GM23338 (cell line): ENCODE measurements around the gene LPP. TPM values are rescaled to one million over a fixed set of nuclear protein-coding genes. Genes with fewer than 3 reads are reported as not detected.

ENCODE experiments used
- ATAC-seq: fragments of 200-7000 bp; cut with Tn5 transposase; 3 replicates; pipeline ENCODE4 v1.9.1; 2020
- DNase-seq: peaks from one replicate; pipeline ENCODE4 v3.0.0-alpha.2; 2015; ENCODE audit warnings: low spot score
- H2AFZ ChIP-seq: fragments of 200-600 bp; sonication (generic); 2 replicates; pipeline ENCODE4 v1.8.0; 2016; ENCODE audit warnings: antibody characterized with exemption, mild to moderate bottlenecking, moderate library complexity
- H3F3A ChIP-seq: fragments of 200-600 bp; sonication (generic); replicated peaks from 2 replicates; pipeline ENCODE4 v1.8.0; 2017; ENCODE audit warnings: antibody characterized with exemption, mixed run types, low read depth
- H3K27ac ChIP-seq: fragments of 200-600 bp; sonication (generic); 2 replicates; pipeline ENCODE4 v1.6.1; 2016; ENCODE audit warnings: low read depth
- H3K27me3 ChIP-seq: fragments of 200-600 bp; sonication (generic); 2 replicates; pipeline ENCODE4 v1.8.0; 2016; ENCODE audit warnings: mild to moderate bottlenecking, mixed run types, moderate library complexity; ENCODE audit not compliant: insufficient read depth
- H3K36me3 ChIP-seq: fragments of 200-600 bp; sonication (generic); 2 replicates; pipeline ENCODE4 v1.8.0; 2016; ENCODE audit warnings: mild to moderate bottlenecking; ENCODE audit not compliant: insufficient read depth
- H3K4me1 ChIP-seq: fragments of 200-600 bp; sonication (generic); 2 replicates; pipeline ENCODE4 v1.8.0; 2016; ENCODE audit warnings: mild to moderate bottlenecking, moderate library complexity; ENCODE audit not compliant: insufficient read depth
- H3K4me2 ChIP-seq: fragments of 200-600 bp; sonication (generic); 2 replicates; pipeline ENCODE4 v1.7.1; 2017; ENCODE audit warnings: mixed run types
- H3K4me3 ChIP-seq: fragments of 200-600 bp; sonication (generic); 2 replicates; pipeline ENCODE4 v1.6.1; 2016; ENCODE audit warnings: mixed run types
- H3K79me2 ChIP-seq: fragments of 200-600 bp; sonication (generic); replicated peaks from 2 replicates; pipeline ENCODE4 v1.8.0; 2017; ENCODE audit warnings: mild to moderate bottlenecking; ENCODE audit not compliant: insufficient read depth
- H3K9me2 ChIP-seq: fragments of 200-600 bp; sonication (generic); 2 replicates; pipeline ENCODE4 v1.8.0; 2017; ENCODE audit not compliant: insufficient read depth
- H4K20me1 ChIP-seq: fragments of 200-600 bp; sonication (generic); replicated peaks from 2 replicates; pipeline ENCODE4 v1.8.0; 2017; ENCODE audit warnings: mild to moderate bottlenecking; ENCODE audit not compliant: insufficient read depth
- H3K27ac Mint-ChIP-seq: 2 replicates; pipeline ENCODE4 v1.8.0; 2020; ENCODE audit warnings: inconsistent platforms, mild to moderate bottlenecking, moderate library complexity, mixed read lengths
- H3K27me3 Mint-ChIP-seq: 3 replicates; pipeline ENCODE4 v1.8.0; 2022; ENCODE audit warnings: low read depth, mild to moderate bottlenecking, moderate library complexity, mixed read lengths, inconsistent platforms; ENCODE audit not compliant: insufficient read depth, poor library complexity
- H3K36me3 Mint-ChIP-seq: 3 replicates; pipeline ENCODE4 v1.8.0; 2021; ENCODE audit warnings: low read depth, mild to moderate bottlenecking, inconsistent platforms, moderate library complexity, mixed read lengths
- H3K4me1 Mint-ChIP-seq: 3 replicates; pipeline ENCODE4 v1.8.0; 2020; ENCODE audit warnings: mild to moderate bottlenecking, inconsistent platforms, mixed read lengths
- H3K4me3 Mint-ChIP-seq: 3 replicates; pipeline ENCODE4 v1.8.0; 2021; ENCODE audit warnings: moderate library complexity, mild to moderate bottlenecking, inconsistent platforms, mixed read lengths
- H3K9me3 Mint-ChIP-seq: 3 replicates; pipeline ENCODE4 v1.8.0; 2020; ENCODE audit warnings: moderate library complexity, mild to moderate bottlenecking, inconsistent platforms, mixed read lengths
- CREB1 ChIP-seq: fragments of 250-450 bp; sonication (Bioruptor Pico); IDR thresholded peaks from 2 replicates; pipeline ENCODE4 v1.5.0; 2020; ENCODE audit warnings: low read depth, mild to moderate bottlenecking, moderate library complexity
- EZH2 ChIP-seq: fragments of 200-600 bp; sonication (generic); IDR thresholded peaks from one replicate; pipeline ENCODE4 v1.8.0; 2017; ENCODE audit warnings: antibody characterized with exemption, mild to moderate bottlenecking, low read depth; ENCODE audit not compliant: unreplicated experiment
- EZH2phosphoT487 ChIP-seq: fragments of 200-600 bp; sonication (generic); IDR thresholded peaks from one replicate; pipeline ENCODE4 v1.8.1; 2018; ENCODE audit warnings: antibody characterized with exemption; ENCODE audit not compliant: unreplicated experiment
- JUNB ChIP-seq: IDR thresholded peaks from one replicate; pipeline ENCODE4 v1.6.1; 2016; ENCODE audit warnings: antibody characterized with exemption; ENCODE audit not compliant: unreplicated experiment
- NANOG ChIP-seq: IDR thresholded peaks from 2 replicates; pipeline ENCODE4 v1.6.1; 2016; ENCODE audit warnings: antibody characterized with exemption, borderline replicate concordance
- POLR2AphosphoS5 ChIP-seq: IDR thresholded peaks from 2 replicates; pipeline ENCODE4 v1.6.1; 2016; ENCODE audit warnings: antibody characterized with exemption, low read depth
- STAT1 ChIP-seq: IDR thresholded peaks from one replicate; pipeline ENCODE4 v1.6.1; 2016; ENCODE audit warnings: antibody characterized with exemption; ENCODE audit not compliant: unreplicated experiment
- ZNF114 ChIP-seq: fragments of 250-450 bp; sonication (Bioruptor Pico); IDR thresholded peaks from 2 replicates; pipeline ENCODE4 v1.5.0; 2020; ENCODE audit warnings: mild to moderate bottlenecking, moderate library complexity
- ZNF331 ChIP-seq: fragments of 250-450 bp; sonication (Bioruptor Pico); IDR thresholded peaks from 2 replicates; pipeline ENCODE4 v1.5.0; 2020; ENCODE audit warnings: low read depth, mild to moderate bottlenecking, moderate library complexity
- polyA plus RNA-seq: library from polyadenylated mRNA; unstranded; fragments of >200 nt; fragmentation: Nextera tagmentation; extraction: Ambion mirVana; gene quantifications from 2 replicates; pipeline ENCODE4 v1.2.1, GENCODE V29; 2016
- total RNA-seq: library from RNA; depleted of rRNA; stranded (reverse); fragments of >200 nt; shearing (Covaris generic); gene quantifications from 2 replicates; pipeline ENCODE4 v1.2.3, GENCODE V29; 2014
- TF ChIP-seq, protein P1 (sequence below): IDR thresholded peaks from 2 replicates; pipeline ENCODE4 v1.6.1; 2016; ENCODE audit warnings: antibody characterized with exemption
- TF ChIP-seq, protein P2 (sequence below): fragments of 250-450 bp; sonication (Bioruptor Pico); IDR thresholded peaks from 2 replicates; pipeline ENCODE4 v1.5.0; 2020; ENCODE audit warnings: mild to moderate bottlenecking, moderate library complexity
- TF ChIP-seq, protein P3 (sequence below): IDR thresholded peaks from one replicate; pipeline ENCODE4 v1.6.1; 2018; ENCODE audit warnings: antibody characterized with exemption; ENCODE audit not compliant: unreplicated experiment
- TF ChIP-seq, protein P4 (sequence below), 2 experiments: fragments of 200-600 bp in 1 of 2; sonication (generic) in 1 of 2; conservative IDR thresholded peaks; 2 replicates each; pipeline versions ENCODE4 v1.5.1 to v1.6.1; 2016 to 2017; ENCODE audit warnings: antibody characterized with exemption in 2 of 2, low read depth in 2 of 2, mild to moderate bottlenecking in 2 of 2, moderate library complexity in 1 of 2

LPP gene
- total and polyA plus RNA-seq, 2 experiments from 2014 or later, result 23.0 to 35.2 TPM

DNA sequence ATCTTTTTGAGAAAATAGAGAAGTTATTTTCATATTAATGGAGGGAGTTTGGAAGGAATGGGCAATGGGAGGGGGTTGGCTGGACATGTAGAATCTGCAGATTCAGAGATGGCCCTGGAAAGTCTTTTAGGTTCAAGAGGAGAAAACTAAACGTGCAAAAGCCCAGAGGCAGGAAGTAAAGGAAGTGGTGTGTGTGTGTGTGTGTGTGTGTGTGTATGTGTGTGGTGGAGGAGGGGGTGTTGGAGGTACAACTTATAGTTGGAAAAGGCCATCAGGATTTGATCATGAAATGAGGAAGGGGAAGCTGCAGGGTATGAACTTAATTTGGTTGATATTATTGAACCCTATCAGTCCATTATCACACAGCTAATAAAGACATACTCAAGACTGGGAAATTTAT is 5.6 kb upstream of the LPP start:
- Histone ChIP-seq H3K9me2 (no peaks in the 10 kb centered on the region), H3F3A (no peaks in the 10 kb centered on the region), H3K27me3 (peaks cover 5% of the 10 kb centered on the region; the same call in 1 of the 2 replicates), H3K4me2 (no peak overlapping the region), H3K4me1 (peaks cover 11% of the 10 kb centered on the region), H3K27ac (no peak overlapping the region), H2AFZ (no peak overlapping the region), H3K36me3 (no peaks in the 10 kb centered on the region), H4K20me1 (no peaks in the 10 kb centered on the region), H3K79me2 (no peaks in the 10 kb centered on the region), H3K4me3 (no peak overlapping the region)
- no peak overlapping the region for H3K27ac Mint-ChIP-seq
- peaks cover 13% of the 10 kb centered on the region for H3K4me1 Mint-ChIP-seq
- TF ChIP-seq JUNB, result no peak
- TF ChIP-seq, protein P1, sequence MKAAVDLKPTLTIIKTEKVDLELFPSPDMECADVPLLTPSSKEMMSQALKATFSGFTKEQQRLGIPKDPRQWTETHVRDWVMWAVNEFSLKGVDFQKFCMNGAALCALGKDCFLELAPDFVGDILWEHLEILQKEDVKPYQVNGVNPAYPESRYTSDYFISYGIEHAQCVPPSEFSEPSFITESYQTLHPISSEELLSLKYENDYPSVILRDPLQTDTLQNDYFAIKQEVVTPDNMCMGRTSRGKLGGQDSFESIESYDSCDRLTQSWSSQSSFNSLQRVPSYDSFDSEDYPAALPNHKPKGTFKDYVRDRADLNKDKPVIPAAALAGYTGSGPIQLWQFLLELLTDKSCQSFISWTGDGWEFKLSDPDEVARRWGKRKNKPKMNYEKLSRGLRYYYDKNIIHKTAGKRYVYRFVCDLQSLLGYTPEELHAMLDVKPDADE, result no peak
- no peak for TF ChIP-seq EZH2
- no peak for TF ChIP-seq ZNF114 (CRISPR knock-in tag)
- TF ChIP-seq, protein P2, sequence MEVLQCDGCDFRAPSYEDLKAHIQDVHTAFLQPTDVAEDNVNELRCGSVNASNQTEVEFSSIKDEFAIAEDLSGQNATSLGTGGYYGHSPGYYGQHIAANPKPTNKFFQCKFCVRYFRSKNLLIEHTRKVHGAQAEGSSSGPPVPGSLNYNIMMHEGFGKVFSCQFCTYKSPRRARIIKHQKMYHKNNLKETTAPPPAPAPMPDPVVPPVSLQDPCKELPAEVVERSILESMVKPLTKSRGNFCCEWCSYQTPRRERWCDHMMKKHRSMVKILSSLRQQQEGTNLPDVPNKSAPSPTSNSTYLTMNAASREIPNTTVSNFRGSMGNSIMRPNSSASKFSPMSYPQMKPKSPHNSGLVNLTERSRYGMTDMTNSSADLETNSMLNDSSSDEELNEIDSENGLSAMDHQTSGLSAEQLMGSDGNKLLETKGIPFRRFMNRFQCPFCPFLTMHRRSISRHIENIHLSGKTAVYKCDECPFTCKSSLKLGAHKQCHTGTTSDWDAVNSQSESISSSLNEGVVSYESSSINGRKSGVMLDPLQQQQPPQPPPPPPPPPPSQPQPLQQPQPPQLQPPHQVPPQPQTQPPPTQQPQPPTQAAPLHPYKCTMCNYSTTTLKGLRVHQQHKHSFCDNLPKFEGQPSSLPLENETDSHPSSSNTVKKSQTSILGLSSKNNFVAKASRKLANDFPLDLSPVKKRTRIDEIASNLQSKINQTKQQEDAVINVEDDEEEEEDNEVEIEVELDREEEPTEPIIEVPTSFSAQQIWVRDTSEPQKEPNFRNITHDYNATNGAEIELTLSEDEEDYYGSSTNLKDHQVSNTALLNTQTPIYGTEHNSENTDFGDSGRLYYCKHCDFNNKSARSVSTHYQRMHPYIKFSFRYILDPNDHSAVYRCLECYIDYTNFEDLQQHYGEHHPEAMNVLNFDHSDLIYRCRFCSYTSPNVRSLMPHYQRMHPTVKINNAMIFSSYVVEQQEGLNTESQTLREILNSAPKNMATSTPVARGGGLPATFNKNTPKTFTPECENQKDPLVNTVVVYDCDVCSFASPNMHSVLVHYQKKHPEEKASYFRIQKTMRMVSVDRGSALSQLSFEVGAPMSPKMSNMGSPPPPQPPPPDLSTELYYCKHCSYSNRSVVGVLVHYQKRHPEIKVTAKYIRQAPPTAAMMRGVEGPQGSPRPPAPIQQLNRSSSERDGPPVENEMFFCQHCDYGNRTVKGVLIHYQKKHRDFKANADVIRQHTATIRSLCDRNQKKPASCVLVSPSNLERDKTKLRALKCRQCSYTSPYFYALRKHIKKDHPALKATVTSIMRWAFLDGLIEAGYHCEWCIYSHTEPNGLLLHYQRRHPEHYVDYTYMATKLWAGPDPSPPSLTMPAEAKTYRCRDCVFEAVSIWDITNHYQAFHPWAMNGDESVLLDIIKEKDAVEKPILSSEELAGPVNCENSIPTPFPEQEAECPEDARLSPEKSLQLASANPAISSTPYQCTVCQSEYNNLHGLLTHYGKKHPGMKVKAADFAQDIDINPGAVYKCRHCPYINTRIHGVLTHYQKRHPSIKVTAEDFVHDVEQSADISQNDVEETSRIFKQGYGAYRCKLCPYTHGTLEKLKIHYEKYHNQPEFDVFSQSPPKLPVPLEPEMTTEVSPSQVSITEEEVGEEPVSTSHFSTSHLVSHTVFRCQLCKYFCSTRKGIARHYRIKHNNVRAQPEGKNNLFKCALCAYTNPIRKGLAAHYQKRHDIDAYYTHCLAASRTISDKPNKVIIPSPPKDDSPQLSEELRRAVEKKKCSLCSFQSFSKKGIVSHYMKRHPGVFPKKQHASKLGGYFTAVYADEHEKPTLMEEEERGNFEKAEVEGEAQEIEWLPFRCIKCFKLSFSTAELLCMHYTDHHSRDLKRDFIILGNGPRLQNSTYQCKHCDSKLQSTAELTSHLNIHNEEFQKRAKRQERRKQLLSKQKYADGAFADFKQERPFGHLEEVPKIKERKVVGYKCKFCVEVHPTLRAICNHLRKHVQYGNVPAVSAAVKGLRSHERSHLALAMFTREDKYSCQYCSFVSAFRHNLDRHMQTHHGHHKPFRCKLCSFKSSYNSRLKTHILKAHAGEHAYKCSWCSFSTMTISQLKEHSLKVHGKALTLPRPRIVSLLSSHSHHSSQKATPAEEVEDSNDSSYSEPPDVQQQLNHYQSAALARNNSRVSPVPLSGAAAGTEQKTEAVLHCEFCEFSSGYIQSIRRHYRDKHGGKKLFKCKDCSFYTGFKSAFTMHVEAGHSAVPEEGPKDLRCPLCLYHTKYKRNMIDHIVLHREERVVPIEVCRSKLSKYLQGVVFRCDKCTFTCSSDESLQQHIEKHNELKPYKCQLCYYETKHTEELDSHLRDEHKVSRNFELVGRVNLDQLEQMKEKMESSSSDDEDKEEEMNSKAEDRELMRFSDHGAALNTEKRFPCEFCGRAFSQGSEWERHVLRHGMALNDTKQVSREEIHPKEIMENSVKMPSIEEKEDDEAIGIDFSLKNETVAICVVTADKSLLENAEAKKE (CRISPR knock-in tag), result no peak
- no peak for TF ChIP-seq STAT1
- no peak for TF ChIP-seq POLR2AphosphoS5
- no peak for TF ChIP-seq EZH2phosphoT487
- TF ChIP-seq ZNF331 (CRISPR knock-in tag), result no peak
- TF ChIP-seq CREB1 (CRISPR knock-in tag), result no peak
- TF ChIP-seq, protein P3, sequence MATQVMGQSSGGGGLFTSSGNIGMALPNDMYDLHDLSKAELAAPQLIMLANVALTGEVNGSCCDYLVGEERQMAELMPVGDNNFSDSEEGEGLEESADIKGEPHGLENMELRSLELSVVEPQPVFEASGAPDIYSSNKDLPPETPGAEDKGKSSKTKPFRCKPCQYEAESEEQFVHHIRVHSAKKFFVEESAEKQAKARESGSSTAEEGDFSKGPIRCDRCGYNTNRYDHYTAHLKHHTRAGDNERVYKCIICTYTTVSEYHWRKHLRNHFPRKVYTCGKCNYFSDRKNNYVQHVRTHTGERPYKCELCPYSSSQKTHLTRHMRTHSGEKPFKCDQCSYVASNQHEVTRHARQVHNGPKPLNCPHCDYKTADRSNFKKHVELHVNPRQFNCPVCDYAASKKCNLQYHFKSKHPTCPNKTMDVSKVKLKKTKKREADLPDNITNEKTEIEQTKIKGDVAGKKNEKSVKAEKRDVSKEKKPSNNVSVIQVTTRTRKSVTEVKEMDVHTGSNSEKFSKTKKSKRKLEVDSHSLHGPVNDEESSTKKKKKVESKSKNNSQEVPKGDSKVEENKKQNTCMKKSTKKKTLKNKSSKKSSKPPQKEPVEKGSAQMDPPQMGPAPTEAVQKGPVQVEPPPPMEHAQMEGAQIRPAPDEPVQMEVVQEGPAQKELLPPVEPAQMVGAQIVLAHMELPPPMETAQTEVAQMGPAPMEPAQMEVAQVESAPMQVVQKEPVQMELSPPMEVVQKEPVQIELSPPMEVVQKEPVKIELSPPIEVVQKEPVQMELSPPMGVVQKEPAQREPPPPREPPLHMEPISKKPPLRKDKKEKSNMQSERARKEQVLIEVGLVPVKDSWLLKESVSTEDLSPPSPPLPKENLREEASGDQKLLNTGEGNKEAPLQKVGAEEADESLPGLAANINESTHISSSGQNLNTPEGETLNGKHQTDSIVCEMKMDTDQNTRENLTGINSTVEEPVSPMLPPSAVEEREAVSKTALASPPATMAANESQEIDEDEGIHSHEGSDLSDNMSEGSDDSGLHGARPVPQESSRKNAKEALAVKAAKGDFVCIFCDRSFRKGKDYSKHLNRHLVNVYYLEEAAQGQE, result no peak
- TF ChIP-seq, protein P4, sequence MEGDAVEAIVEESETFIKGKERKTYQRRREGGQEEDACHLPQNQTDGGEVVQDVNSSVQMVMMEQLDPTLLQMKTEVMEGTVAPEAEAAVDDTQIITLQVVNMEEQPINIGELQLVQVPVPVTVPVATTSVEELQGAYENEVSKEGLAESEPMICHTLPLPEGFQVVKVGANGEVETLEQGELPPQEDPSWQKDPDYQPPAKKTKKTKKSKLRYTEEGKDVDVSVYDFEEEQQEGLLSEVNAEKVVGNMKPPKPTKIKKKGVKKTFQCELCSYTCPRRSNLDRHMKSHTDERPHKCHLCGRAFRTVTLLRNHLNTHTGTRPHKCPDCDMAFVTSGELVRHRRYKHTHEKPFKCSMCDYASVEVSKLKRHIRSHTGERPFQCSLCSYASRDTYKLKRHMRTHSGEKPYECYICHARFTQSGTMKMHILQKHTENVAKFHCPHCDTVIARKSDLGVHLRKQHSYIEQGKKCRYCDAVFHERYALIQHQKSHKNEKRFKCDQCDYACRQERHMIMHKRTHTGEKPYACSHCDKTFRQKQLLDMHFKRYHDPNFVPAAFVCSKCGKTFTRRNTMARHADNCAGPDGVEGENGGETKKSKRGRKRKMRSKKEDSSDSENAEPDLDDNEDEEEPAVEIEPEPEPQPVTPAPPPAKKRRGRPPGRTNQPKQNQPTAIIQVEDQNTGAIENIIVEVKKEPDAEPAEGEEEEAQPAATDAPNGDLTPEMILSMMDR (conservative IDR thresholded peaks at IDR 0.05; ENCODE audit: low read depth in 2 of 2), result no peak
- no peak for TF ChIP-seq NANOG
- DNase-seq (no peak), ATAC-seq (no peak)
- no peak overlapping the region for H3K4me3 Mint-ChIP-seq
- H3K27me3 Mint-ChIP-seq, result peaks cover 6% of the 10 kb centered on the region
- H3K9me3 Mint-ChIP-seq, result no peaks in the 10 kb centered on the region
- H3K36me3 Mint-ChIP-seq, result no peaks in the 10 kb centered on the region
